ENCODE data around the gene AMBRA1. TPM values are rescaled to one million over a fixed set of nuclear protein-coding genes. Genes with fewer than 3 reads are reported as not detected.

AMBRA1 gene
- polyA plus RNA-seq, 1 donor from 2014 or later, result 34.5 TPM

GRCh38 chr11:46564459-46564858 is 29.4 kb downstream of the AMBRA1 start:
- Histone ChIP-seq H3K9me3 (ENCODE audit: low read length) (no peaks in the 10 kb centered on the region), H3K27ac (ENCODE audit: low read length) (no peak overlapping the region), H4K20me1 (ENCODE audit: insufficient read depth) (no peaks in the 10 kb centered on the region), H3F3A (ENCODE audit: insufficient read depth, low read length, poor library complexity, severe bottlenecking) (no peaks in the 10 kb centered on the region), H3K9ac (ENCODE audit: low read length) (no peak overlapping the region), H3K27me3 (ENCODE audit: insufficient read depth, low read depth, low read length) (no peaks in the 10 kb centered on the region), H3K9me2 (ENCODE audit: insufficient read depth, low read length) (no peaks in the 10 kb centered on the region), H3K4me3 (ENCODE audit: low read length) (no peak overlapping the region), H3K4me2 (ENCODE audit: low read length) (no peak overlapping the region), H3K36me3 (ENCODE audit: insufficient read depth, low read length) (no peaks in the 10 kb centered on the region), H3K79me2 (replicated peaks; ENCODE audit: insufficient read depth, low read length) (peaks cover 21% of the 10 kb centered on the region), H2AFZ (ENCODE audit: low read depth, low read length) (no peak overlapping the region)
- TF ChIP-seq EZH2 (IDR thresholded peaks at IDR 0.05; ENCODE audit: borderline replicate concordance, insufficient read depth, low read length, poor library complexity, severe bottlenecking) (no peak), SMC3 (conservative IDR thresholded peaks at IDR 0.05; ENCODE audit: poor library complexity) (no peak), CTCF (IDR thresholded peaks at IDR 0.05; ENCODE audit: poor library complexity, severe bottlenecking) (no peak), EP300 (conservative IDR thresholded peaks at IDR 0.05; ENCODE audit: poor library complexity, severe bottlenecking) (no peak), MXI1 (conservative IDR thresholded peaks at IDR 0.05; ENCODE audit: poor library complexity, severe bottlenecking) (no peak)

GRCh38 chr11:46562527-46562926 is 31.3 kb downstream of the AMBRA1 start:
- peaks cover 28% of the 10 kb centered on the region for H3K79me2 ChIP-seq (replicated peaks; ENCODE audit: insufficient read depth, low read length)
- H3K4me3 ChIP-seq (ENCODE audit: low read length), result no peak overlapping the region
- H2AFZ ChIP-seq (ENCODE audit: low read depth, low read length), result no peak overlapping the region
- H3K27me3 ChIP-seq (ENCODE audit: insufficient read depth, low read depth, low read length), result no peaks in the 10 kb centered on the region
- no peak overlapping the region for H3K4me2 ChIP-seq (ENCODE audit: low read length)
- no peaks in the 10 kb centered on the region for H3F3A ChIP-seq (ENCODE audit: insufficient read depth, low read length, poor library complexity, severe bottlenecking)
- H3K9me2 ChIP-seq (ENCODE audit: insufficient read depth, low read length), result no peaks in the 10 kb centered on the region
- no peaks in the 10 kb centered on the region for H4K20me1 ChIP-seq (ENCODE audit: insufficient read depth)
- no peaks in the 10 kb centered on the region for H3K9me3 ChIP-seq (ENCODE audit: low read length)
- H3K36me3 ChIP-seq (ENCODE audit: insufficient read depth, low read length), result no peaks in the 10 kb centered on the region
- H3K27ac ChIP-seq (ENCODE audit: low read length), result no peak overlapping the region
- TF ChIP-seq TAF1 (IDR thresholded peaks at IDR 0.05; ENCODE audit: low read depth), result no peak
- TF ChIP-seq CTCF (IDR thresholded peaks at IDR 0.05; ENCODE audit: poor library complexity, severe bottlenecking), result no peak
- TF ChIP-seq SMC3 (conservative IDR thresholded peaks at IDR 0.05; ENCODE audit: poor library complexity), result no peak
- TF ChIP-seq EP300 (conservative IDR thresholded peaks at IDR 0.05; ENCODE audit: poor library complexity, severe bottlenecking), result no peak
- no peak for TF ChIP-seq REST (IDR thresholded peaks at IDR 0.05; ENCODE audit: borderline replicate concordance)
- TF ChIP-seq RAD21 (conservative IDR thresholded peaks at IDR 0.05), result no peak
- TF ChIP-seq POLR2AphosphoS5 (IDR thresholded peaks at IDR 0.05), result no peak
- no peak for TF ChIP-seq EZH2 (IDR thresholded peaks at IDR 0.05; ENCODE audit: borderline replicate concordance, insufficient read depth, low read length, poor library complexity, severe bottlenecking)
- TF ChIP-seq MXI1 (conservative IDR thresholded peaks at IDR 0.05; ENCODE audit: poor library complexity, severe bottlenecking), result no peak
- H3K9ac ChIP-seq (ENCODE audit: low read length), result no peak overlapping the region

Data from neural cell (in vitro differentiated cells).